Adrenal gland (tissue), 12 donors: ENCODE measurements around the gene DES. TPM values are rescaled to one million over a fixed set of nuclear protein-coding genes. Genes with fewer than 3 reads are reported as not detected.
A peak's percentile ranks its signal among the peaks of the same experiment; 100 is the strongest.

ENCODE experiments used
- DNase-seq, 7 donors: peaks; one replicate each; pipeline ENCODE4 v3.0.0-alpha.2; 2019 to 2020
- H3K27ac ChIP-seq, 5 donors: fragments of 200-600 bp; sonication (generic) in 4 of 5; 1 replicate in 3 of 5; 2 replicates in 2 of 5; pipeline versions ENCODE4 v1.5.1 to v1.8.0; 2016 to 2020; ENCODE audit warnings: mild to moderate bottlenecking in 1 of 5
- H3K27me3 ChIP-seq: fragments of 200-600 bp; 2 replicates; pipeline ENCODE4 v1.8.0; 2021
- H3K36me3 ChIP-seq, 2 donors: fragments of 200-600 bp; replicated peaks in 1 of 2; 1 replicate in 1 of 2; 2 replicates in 1 of 2; pipeline versions ENCODE4 v1.5.1 to v1.8.0; 2018 to 2022
- H3K4me1 ChIP-seq, 2 donors: fragments of 200-600 bp; replicated peaks in 1 of 2; 1 replicate in 1 of 2; 2 replicates in 1 of 2; pipeline versions ENCODE4 v1.5.1 to v1.8.0; 2018 to 2021
- H3K4me3 ChIP-seq, 4 donors: fragments of 200-600 bp; sonication (generic) in 3 of 4; one replicate each; pipeline ENCODE4 v1.5.1; 2016 to 2018
- H3K9me3 ChIP-seq, 3 donors: fragments of 200-600 bp; sonication (generic) in 1 of 3; replicated peaks in 1 of 3; 1 replicate in 2 of 3; 2 replicates in 1 of 3; pipeline versions ENCODE4 v1.5.1 to v1.8.0; 2016 to 2021
- POLR2A ChIP-seq, 2 donors: fragments of 450-650 bp; IDR thresholded peaks; one replicate each; pipeline ENCODE4 v1.6.1; 2017; ENCODE audit warnings: antibody characterized with exemption in 2 of 2, mild to moderate bottlenecking in 2 of 2, moderate library complexity in 1 of 2
- WGBS, 4 donors: extraction: QIAGEN DNeasy Blood & Tissue Kit in 2 of 4; methylation state at CpG; one replicate each; pipeline versions ENCODE4 v1.1.5 to v1.1.7; 2013 to 2017; 5-methylcytosine and 5-hydroxymethylcytosine counted together
- intact Hi-C, 2 donors: fragments of 100-400 bp; cut with DNase I; formaldehyde crosslinking; loops; one replicate each; pipeline versions ENCODE4 v1.14.1 to v1.15.0; 2022 to 2023
- polyA plus RNA-seq, 3 donors: library from polyadenylated mRNA; stranded (reverse); fragments of 200-250 nt in 2 of 3; fragments of 350-450 nt in 1 of 3; fragmentation: Illumina TruSeq in 1 of 3; extraction: RNeasy Lipid Tissue Mini Kit (QIAGEN cat#74804) in 1 of 3; gene quantifications; one replicate each; pipeline ENCODE4 v1.2.3, GENCODE V29; 2013 to 2014
- total RNA-seq, 9 donors: library from RNA; depleted of rRNA in 4 of 9; stranded (reverse); fragments of >200 nt in 4 of 9; fragments of 120-200 nt in 1 of 9; fragmentation: NEBNext Ultra II Directional in 1 of 9; extraction: Animal tissue kit (Norgen Biotek cat#: 25700) in 1 of 9; gene quantifications; one replicate each; pipeline versions ENCODE4 v1.1.0 to v1.2.4, GENCODE V29; 2013 to 2023
- TF ChIP-seq, protein P1 (sequence below), 6 experiments: fragments of 450-650 bp in 4 of 6; fragments of 200-600 bp in 2 of 6; sonication (generic) in 1 of 6; IDR thresholded peaks; 1 replicate in 5 of 6; 2 replicates in 1 of 6; pipeline versions ENCODE4 v1.5.1 to v1.8.0; 2016 to 2021; ENCODE audit warnings: antibody characterized with exemption in 6 of 6, mild to moderate bottlenecking in 2 of 6, moderate library complexity in 1 of 6
- donor health status: healthy with polysubstance abuse.
- donor health status: Bipolar disorder and iron deficiency.
- donor health status: DM: yes; HTN: yes; CAD: no.
- donor health status: DM: no; HTN: no; CAD: no.
- donor health status: DM: no; HTN: no; CAD: no.
- donor health status: DM: yes; HTN: yes; CAD: no.

Gene DES
- total and polyA plus RNA-seq, 12 donors, result 0.94 to 283 (median 11.4) TPM

DNA sequence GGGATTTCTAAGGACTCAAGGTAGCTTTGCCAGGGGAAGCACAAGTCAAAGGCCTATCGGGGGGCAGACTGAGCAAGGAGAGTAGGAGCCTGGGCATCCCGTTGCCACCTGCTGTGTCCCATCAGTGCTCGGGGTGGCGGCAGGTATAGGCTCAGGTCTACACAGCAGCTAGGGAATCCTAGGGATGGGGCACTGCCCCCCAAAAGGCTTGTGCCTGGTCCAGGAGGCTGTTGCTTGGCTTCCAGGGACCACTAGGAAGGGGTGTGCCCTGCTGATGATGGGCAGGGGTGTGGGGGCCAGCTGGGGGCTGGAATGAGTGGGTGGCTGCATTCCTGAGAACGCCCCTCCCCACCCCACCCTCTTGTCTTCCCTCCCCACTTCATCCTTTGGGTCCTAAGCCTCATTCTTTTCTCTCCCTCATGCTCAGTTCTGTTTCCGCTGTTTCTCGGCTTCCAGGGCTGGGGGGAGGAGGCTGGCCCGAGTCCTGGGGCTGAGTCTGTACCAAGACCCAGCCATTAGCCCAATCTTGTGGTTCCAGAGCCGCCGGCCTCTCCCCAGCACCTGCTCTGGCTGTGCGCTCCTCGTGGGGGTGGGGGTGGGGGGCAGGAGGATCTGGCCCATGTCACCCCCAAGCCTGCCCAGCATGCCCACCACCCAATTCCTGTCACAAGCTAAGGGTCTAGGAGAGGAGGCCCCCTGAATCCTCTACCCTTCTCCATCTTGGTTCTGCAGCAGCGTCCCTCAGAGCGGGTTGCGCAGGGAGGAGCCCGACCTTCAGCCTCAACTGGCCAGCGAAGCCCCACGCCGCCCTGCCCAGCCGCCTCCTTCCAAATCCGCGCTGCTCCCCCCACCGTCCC lies 29.3 kb downstream of the DES start:
- no peak for TF ChIP-seq POLR2A (IDR thresholded peaks at IDR 0.05)
- TF ChIP-seq, protein P1, sequence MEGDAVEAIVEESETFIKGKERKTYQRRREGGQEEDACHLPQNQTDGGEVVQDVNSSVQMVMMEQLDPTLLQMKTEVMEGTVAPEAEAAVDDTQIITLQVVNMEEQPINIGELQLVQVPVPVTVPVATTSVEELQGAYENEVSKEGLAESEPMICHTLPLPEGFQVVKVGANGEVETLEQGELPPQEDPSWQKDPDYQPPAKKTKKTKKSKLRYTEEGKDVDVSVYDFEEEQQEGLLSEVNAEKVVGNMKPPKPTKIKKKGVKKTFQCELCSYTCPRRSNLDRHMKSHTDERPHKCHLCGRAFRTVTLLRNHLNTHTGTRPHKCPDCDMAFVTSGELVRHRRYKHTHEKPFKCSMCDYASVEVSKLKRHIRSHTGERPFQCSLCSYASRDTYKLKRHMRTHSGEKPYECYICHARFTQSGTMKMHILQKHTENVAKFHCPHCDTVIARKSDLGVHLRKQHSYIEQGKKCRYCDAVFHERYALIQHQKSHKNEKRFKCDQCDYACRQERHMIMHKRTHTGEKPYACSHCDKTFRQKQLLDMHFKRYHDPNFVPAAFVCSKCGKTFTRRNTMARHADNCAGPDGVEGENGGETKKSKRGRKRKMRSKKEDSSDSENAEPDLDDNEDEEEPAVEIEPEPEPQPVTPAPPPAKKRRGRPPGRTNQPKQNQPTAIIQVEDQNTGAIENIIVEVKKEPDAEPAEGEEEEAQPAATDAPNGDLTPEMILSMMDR (IDR thresholded peaks at IDR 0.05), result no peak
- Histone ChIP-seq H3K27ac (peak overlapping the region in 1 of 5 donors; percentile 21), H3K27me3 (peaks cover 18% of the 10 kb centered on the region), H3K9me3 (no peaks in the 10 kb centered on the region), H3K36me3 (no peaks in the 10 kb centered on the region), H3K4me3 (no peak overlapping the region), H3K4me1 (no peaks in the 10 kb centered on the region)
- WGBS, 4 donors, result 53 to 72% (median 69%) methylated on average over 5 to 23 of the region's 23 CpGs
- intact Hi-C loops, result no loop called here
- DNase-seq, result no peak

DNA sequence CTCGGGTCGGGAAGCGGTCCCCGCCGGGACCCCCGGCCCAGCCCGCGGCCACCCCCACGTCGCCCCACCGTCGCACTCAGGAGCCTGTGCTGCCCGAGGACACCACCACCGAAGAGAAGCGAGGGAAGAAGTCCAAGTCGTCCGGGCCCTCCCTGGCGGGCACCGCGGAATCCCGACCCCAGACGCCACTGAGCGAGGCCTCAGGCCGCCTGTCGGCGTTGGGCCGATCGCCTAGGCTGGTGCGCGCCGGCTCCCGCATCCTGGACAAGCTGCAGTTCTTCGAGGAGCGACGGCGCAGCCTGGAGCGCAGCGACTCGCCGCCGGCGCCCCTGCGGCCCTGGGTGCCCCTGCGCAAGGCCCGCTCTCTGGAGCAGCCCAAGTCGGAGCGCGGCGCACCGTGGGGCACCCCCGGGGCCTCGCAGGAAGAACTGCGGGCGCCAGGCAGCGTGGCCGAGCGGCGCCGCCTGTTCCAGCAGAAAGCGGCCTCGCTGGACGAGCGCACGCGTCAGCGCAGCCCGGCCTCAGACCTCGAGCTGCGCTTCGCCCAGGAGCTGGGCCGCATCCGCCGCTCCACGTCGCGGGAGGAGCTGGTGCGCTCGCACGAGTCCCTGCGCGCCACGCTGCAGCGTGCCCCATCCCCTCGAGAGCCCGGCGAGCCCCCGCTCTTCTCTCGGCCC lies 30.1 kb downstream of the DES start:
- no peak for DNase-seq
- no peaks in the 10 kb centered on the region for H3K36me3 ChIP-seq
- intact Hi-C loops, result no loop called here
- no peak overlapping the region for H3K4me3 ChIP-seq
- TF ChIP-seq POLR2A (IDR thresholded peaks at IDR 0.05), result no peak
- TF ChIP-seq, protein P1 (IDR thresholded peaks at IDR 0.05), result no peak
- H3K27ac ChIP-seq, result no peak overlapping the region
- 20 to 50% (median 42%) methylated on average over 10 to 88 of the region's 88 CpGs for WGBS, 4 donors
- H3K27me3 ChIP-seq, result peaks cover 18% of the 10 kb centered on the region
- H3K4me1 ChIP-seq, result no peaks in the 10 kb centered on the region
- no peaks in the 10 kb centered on the region for H3K9me3 ChIP-seq

DNA sequence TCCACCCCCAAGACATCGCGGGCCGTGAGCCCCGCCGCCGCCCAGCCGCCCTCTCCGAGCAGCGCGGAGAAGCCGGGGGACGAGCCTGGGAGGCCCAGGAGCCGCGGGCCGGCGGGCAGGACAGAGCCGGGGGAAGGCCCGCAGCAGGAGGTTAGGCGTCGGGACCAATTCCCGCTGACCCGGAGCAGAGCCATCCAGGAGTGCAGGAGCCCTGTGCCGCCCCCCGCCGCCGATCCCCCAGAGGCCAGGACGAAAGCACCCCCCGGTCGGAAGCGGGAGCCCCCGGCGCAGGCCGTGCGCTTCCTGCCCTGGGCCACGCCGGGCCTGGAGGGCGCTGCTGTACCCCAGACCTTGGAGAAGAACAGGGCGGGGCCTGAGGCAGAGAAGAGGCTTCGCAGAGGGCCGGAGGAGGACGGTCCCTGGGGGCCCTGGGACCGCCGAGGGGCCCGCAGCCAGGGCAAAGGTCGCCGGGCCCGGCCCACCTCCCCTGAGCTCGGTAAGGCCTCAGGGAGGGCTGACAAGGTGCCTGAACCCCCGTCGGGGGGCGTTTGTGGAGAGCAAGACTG lies 30.7 kb downstream of the DES start:
- TF ChIP-seq, protein P1 (IDR thresholded peaks at IDR 0.05), result no peak
- no peak for TF ChIP-seq POLR2A (IDR thresholded peaks at IDR 0.05)
- intact Hi-C loops, result no loop called here
- no peak for DNase-seq
- Histone ChIP-seq H3K4me3 (no peak overlapping the region), H3K9me3 (no peaks in the 10 kb centered on the region), H3K36me3 (no peaks in the 10 kb centered on the region), H3K27me3 (peaks cover 18% of the 10 kb centered on the region), H3K4me1 (no peaks in the 10 kb centered on the region), H3K27ac (no peak overlapping the region)
- 38 to 49% (median 42%) methylated on average over 11 to 51 of the region's 51 CpGs; no CpG with 5 or more reads in 1 of the 4 donors for WGBS, 4 donors

DNA sequence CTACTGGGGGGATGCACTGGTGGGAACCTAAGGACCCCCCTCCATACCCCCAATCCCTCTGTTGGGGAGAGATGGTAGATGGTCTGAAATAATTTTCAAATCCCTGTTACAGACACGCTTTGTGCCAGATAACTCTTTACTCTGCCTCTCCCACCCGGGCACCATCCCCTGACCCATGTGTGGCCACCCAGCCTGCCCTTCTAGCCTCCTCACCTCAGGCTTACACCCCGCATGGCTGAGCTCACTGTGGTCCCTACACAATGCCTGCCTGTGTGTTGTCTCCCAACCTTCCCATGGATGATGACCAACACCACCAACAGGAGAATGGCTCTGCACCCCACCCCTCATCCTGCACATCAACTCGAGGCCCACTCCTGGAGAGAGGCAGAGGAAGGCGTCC lies 31.4 kb downstream of the DES start:
- no peak overlapping the region for H3K4me3 ChIP-seq
- H3K27ac ChIP-seq, result no peak overlapping the region
- no peaks in the 10 kb centered on the region for H3K9me3 ChIP-seq
- intact Hi-C loops, result no loop called here
- H3K36me3 ChIP-seq, result no peaks in the 10 kb centered on the region
- H3K4me1 ChIP-seq, result no peaks in the 10 kb centered on the region
- WGBS, 4 donors, result 63 to 86% (median 71%) methylated on average over 5 of the region's 5 CpGs
- DNase-seq, result no peak
- TF ChIP-seq POLR2A (IDR thresholded peaks at IDR 0.05), result no peak
- TF ChIP-seq, protein P1 (IDR thresholded peaks at IDR 0.05), result no peak
- peaks cover 18% of the 10 kb centered on the region for H3K27me3 ChIP-seq
